Glutamatergic neuron (in vitro differentiated cells): ENCODE results near the gene TRAF5. TPM values are rescaled to one million over a fixed set of nuclear protein-coding genes. Genes with fewer than 3 reads are reported as not detected.

ENCODE experiments used
- DNase-seq: peaks from one replicate; pipeline ENCODE4 v3.0.0; 2022
- H3K27ac Mint-ChIP-seq: one replicate; pipeline ENCODE4 v1.8.0; 2020; ENCODE audit warnings: mild to moderate bottlenecking, mixed read lengths, inconsistent platforms; ENCODE audit not compliant: unreplicated experiment
- H3K27me3 Mint-ChIP-seq: one replicate; pipeline ENCODE4 v1.8.0; 2020; ENCODE audit warnings: mild to moderate bottlenecking, moderate library complexity, mixed read lengths, inconsistent platforms; ENCODE audit not compliant: unreplicated experiment
- H3K36me3 Mint-ChIP-seq: one replicate; pipeline ENCODE4 v1.8.0; 2020; ENCODE audit warnings: mild to moderate bottlenecking, mixed read lengths, inconsistent platforms; ENCODE audit not compliant: unreplicated experiment
- H3K4me1 Mint-ChIP-seq: one replicate; pipeline ENCODE4 v1.8.0; 2020; ENCODE audit warnings: mild to moderate bottlenecking, low read depth, mixed read lengths, inconsistent platforms; ENCODE audit not compliant: unreplicated experiment
- H3K4me3 Mint-ChIP-seq: one replicate; pipeline ENCODE4 v1.8.0; 2020; ENCODE audit warnings: mild to moderate bottlenecking, mixed read lengths, inconsistent platforms; ENCODE audit not compliant: unreplicated experiment
- H3K9me3 Mint-ChIP-seq: one replicate; pipeline ENCODE4 v1.8.0; 2020; ENCODE audit warnings: mild to moderate bottlenecking, moderate library complexity, mixed read lengths, inconsistent platforms; ENCODE audit not compliant: unreplicated experiment
- CTCF ChIP-seq: fragments of 200-600 bp; sonication (generic); IDR thresholded peaks from one replicate; pipeline ENCODE4 v1.5.0; 2021; ENCODE audit not compliant: partially characterized antibody, unreplicated experiment
- long read RNA-seq: library from polyadenylated mRNA; unstranded; transcript quantifications from one replicate; pipeline ENCODE4 v2.0.0, GENCODE V29; 2020; ENCODE audit not compliant: unreplicated experiment
- total RNA-seq: library from RNA; stranded (reverse); fragmentation: NEBNext Ultra II Directional; extraction: Animal tissue kit (Norgen Biotek cat#: 25700); gene quantifications from one replicate; pipeline ENCODE4 v1.2.1, GENCODE V29; 2021; ENCODE audit not compliant: unreplicated experiment

Gene TRAF5
- total RNA-seq: 9.7 TPM
- long read RNA-seq, partial matches to known transcripts: 1 of 1 reads
- long read RNA-seq, other reads (novel, unspliced or antisense): 0 of 1 reads

- no peak for TF ChIP-seq CTCF
- DNase-seq: peak; percentile 78
- Mint-ChIP-seq H3K27me3 (peaks cover 6% of the 10 kb centered on the region), H3K4me1 (peaks cover 6% of the 10 kb centered on the region), H3K27ac (peak within 1 kb of the TSS; percentile 83), H3K36me3 (no peaks in the 10 kb centered on the region), H3K9me3 (peaks cover 8% of the 10 kb centered on the region), H3K4me3 (peak within 1 kb of the TSS; percentile 89)
Measured at GRCh38 chr1:211326528-211327345, at the start of gene TRAF5. TRAF5 (plus strand) TSS chr1:211326833; CDS start chr1:211353240, 26,407 bp downstream.

GRCh38 chr1:211279340-211279739, 47.3 kb upstream of the TRAF5 start:
- Mint-ChIP-seq H3K9me3 (no peaks in the 10 kb centered on the region), H3K36me3 (no peaks in the 10 kb centered on the region), H3K4me3 (no peak overlapping the region), H3K27ac (no peak overlapping the region), H3K4me1 (no peaks in the 10 kb centered on the region), H3K27me3 (no peaks in the 10 kb centered on the region)
- TF ChIP-seq CTCF: no peak
- DNase-seq: no peak

GRCh38 chr1:211280910-211281309, 45.7 kb upstream of the TRAF5 start:
- Mint-ChIP-seq H3K9me3 (no peaks in the 10 kb centered on the region), H3K4me1 (no peaks in the 10 kb centered on the region), H3K27me3 (no peaks in the 10 kb centered on the region), H3K4me3 (no peak overlapping the region), H3K27ac (no peak overlapping the region), H3K36me3 (no peaks in the 10 kb centered on the region)
- no peak for TF ChIP-seq CTCF
- DNase-seq: no peak

GRCh38 chr1:211281320-211282022, 45.2 kb upstream of the TRAF5 start:
- no peak for TF ChIP-seq CTCF
- no peaks in the 10 kb centered on the region for H3K9me3 Mint-ChIP-seq
- no peaks in the 10 kb centered on the region for H3K4me1 Mint-ChIP-seq
- H3K36me3 Mint-ChIP-seq: no peaks in the 10 kb centered on the region
- no peaks in the 10 kb centered on the region for H3K27me3 Mint-ChIP-seq
- no peak overlapping the region for H3K4me3 Mint-ChIP-seq
- no peak overlapping the region for H3K27ac Mint-ChIP-seq
- no peak for DNase-seq

- Mint-ChIP-seq H3K9me3 (no peaks in the 10 kb centered on the region), H3K27me3 (no peaks in the 10 kb centered on the region), H3K4me3 (no peak overlapping the region), H3K27ac (no peak overlapping the region), H3K4me1 (no peaks in the 10 kb centered on the region), H3K36me3 (no peaks in the 10 kb centered on the region)
- no peak for TF ChIP-seq CTCF
- no peak for DNase-seq
Measured at GRCh38 chr1:211282023-211282373, 44.6 kb upstream of the TRAF5 start.
